SK-N-SH (cell line): Measurements from ENCODE around the gene C6orf120. TPM values are rescaled to one million over a fixed set of nuclear protein-coding genes. Genes with fewer than 3 reads are reported as not detected.

Experiments used
- CTCF ChIA-PET: fragments of 300-600, 350-600 bp; formaldehyde crosslinking; extraction: SDS; loops from one replicate; lab custom pipeline; 2021; lab: Yijun Ruan, JAX
- POLR2A ChIA-PET: fragments of 350-600 bp; sonication (Branson Sonifier 250); formaldehyde crosslinking; extraction: SDS; loops from one replicate; lab custom pipeline; 2020; ENCODE audit warnings: antibody characterized with exemption, inconsistent platforms; lab: Yijun Ruan, JAX
- DNase-seq: peaks from one replicate; pipeline ENCODE4 v3.0.0; 2012
- H2AFZ ChIP-seq: fragments of 200-600 bp; sonication (generic); 2 replicates; pipeline ENCODE4 v1.8.1; 2016; ENCODE audit warnings: antibody characterized with exemption, mild to moderate bottlenecking, low read depth
- H3F3A ChIP-seq: fragments of 200-600 bp; sonication (generic); replicated peaks from 2 replicates; pipeline ENCODE3; 2016; ENCODE audit warnings: antibody characterized with exemption, mild to moderate bottlenecking; ENCODE audit not compliant: insufficient read depth
- H3K27ac ChIP-seq, 2 experiments: fragments of 200-500 bp in 1 of 2; fragments of 200-600 bp in 1 of 2; sonication (Bioruptor generic) in 1 of 2; sonication (generic), shearing (Covaris generic) in 1 of 2; 2 replicates each; pipeline versions ENCODE4 v1.5.1 to v1.6.1; 2014 to 2016; ENCODE audit warnings: low read depth in 2 of 2, inconsistent platforms in 1 of 2, low read length in 1 of 2, mild to moderate bottlenecking in 1 of 2, mixed read lengths in 1 of 2
- H3K27me3 ChIP-seq: fragments of 200-600 bp; sonication (generic), shearing (Covaris generic); 2 replicates; pipeline ENCODE4 v1.6.1; 2016; ENCODE audit warnings: mixed run types; ENCODE audit not compliant: insufficient read depth
- H3K36me3 ChIP-seq, 2 experiments: fragments of 200-500 bp in 1 of 2; fragments of 200-600 bp in 1 of 2; sonication (Bioruptor generic) in 1 of 2; sonication (generic) in 1 of 2; replicated peaks in 1 of 2; 2 replicates each; pipeline versions ENCODE3 to v1.5.1; 2014 to 2016; ENCODE audit warnings: low read length in 1 of 2, mild to moderate bottlenecking in 1 of 2; ENCODE audit not compliant: insufficient read depth in 2 of 2, control insufficient read depth in 1 of 2
- H3K4me1 ChIP-seq, 2 experiments: fragments of 200-500 bp in 1 of 2; fragments of 200-600 bp in 1 of 2; sonication (Bioruptor generic) in 1 of 2; sonication (generic), shearing (Covaris generic) in 1 of 2; 2 replicates each; pipeline versions ENCODE4 v1.5.1 to v1.6.1; 2014 to 2016; ENCODE audit warnings: low read depth in 1 of 2, low read length in 1 of 2, mixed run types in 1 of 2; ENCODE audit not compliant: insufficient read depth in 2 of 2, control insufficient read depth in 1 of 2
- H3K4me2 ChIP-seq: fragments of 200-600 bp; sonication (generic), shearing (Covaris generic); 2 replicates; pipeline ENCODE4 v1.6.1; 2017; ENCODE audit warnings: mixed run types
- H3K4me3 ChIP-seq, 2 experiments: fragments of 200-500 bp in 1 of 2; fragments of 200-600 bp in 1 of 2; sonication (Bioruptor generic) in 1 of 2; sonication (generic), shearing (Covaris generic) in 1 of 2; 2 replicates each; pipeline versions ENCODE4 v1.5.1 to v1.8.1; 2014 to 2016; ENCODE audit warnings: low read depth in 2 of 2, inconsistent platforms in 1 of 2, low read length in 1 of 2, mild to moderate bottlenecking in 1 of 2, mixed read lengths in 1 of 2, moderate library complexity in 1 of 2
- H3K79me2 ChIP-seq: fragments of 200-600 bp; sonication (generic); 2 replicates; pipeline ENCODE4 v1.8.1; 2017; ENCODE audit warnings: mild to moderate bottlenecking; ENCODE audit not compliant: insufficient read depth
- H3K9ac ChIP-seq: fragments of 200-600 bp; sonication (generic); 2 replicates; pipeline ENCODE4 v1.6.1; 2017; ENCODE audit warnings: mixed run types
- H3K9me2 ChIP-seq: fragments of 200-600 bp; sonication (generic); 2 replicates; pipeline ENCODE4 v1.6.1; 2017; ENCODE audit warnings: mixed run types
- H3K9me3 ChIP-seq: fragments of 200-600 bp; sonication (generic); 2 replicates; pipeline ENCODE4 v1.6.1; 2017; ENCODE audit warnings: mixed run types, mild to moderate bottlenecking, moderate library complexity
- H4K20me1 ChIP-seq: fragments of 200-600 bp; sonication (generic); 2 replicates; pipeline ENCODE4 v1.6.1; 2017; ENCODE audit warnings: mild to moderate bottlenecking, mixed run types; ENCODE audit not compliant: insufficient read depth
- CHD2 ChIP-seq: fragments of 150-350 bp; IDR thresholded peaks from 2 replicates; pipeline ENCODE4 v1.6.1; 2018; ENCODE audit warnings: low read length; ENCODE audit not compliant: partially characterized antibody
- EP300 ChIP-seq, 2 experiments: IDR thresholded peaks; 2 replicates each; pipeline versions ENCODE4 v1.4.0 to v1.6.1; 2012; ENCODE audit warnings: borderline replicate concordance in 1 of 2, low read depth in 1 of 2, low read length in 1 of 2
- FOSL2 ChIP-seq: IDR thresholded peaks from 2 replicates; pipeline ENCODE4 v1.4.0; 2012; ENCODE audit warnings: low read depth, mild to moderate bottlenecking, moderate library complexity, borderline replicate concordance
- FOXJ3 ChIP-seq: sonication (generic); formaldehyde crosslinking; IDR thresholded peaks from 2 replicates; pipeline ENCODE4 v1.5.1; 2020; ENCODE audit warnings: mild to moderate bottlenecking, missing genetic modification reagents
- FOXM1 ChIP-seq: IDR thresholded peaks from 2 replicates; pipeline ENCODE4 v1.4.0; 2012; ENCODE audit warnings: low read depth, mild to moderate bottlenecking
- GABPA ChIP-seq: IDR thresholded peaks from 2 replicates; pipeline ENCODE4 v1.4.0; 2012; ENCODE audit warnings: low read depth, mild to moderate bottlenecking
- GATA2 ChIP-seq: sonication (generic); formaldehyde crosslinking; IDR thresholded peaks from 2 replicates; pipeline ENCODE4 v1.5.0; 2020; ENCODE audit warnings: mild to moderate bottlenecking, missing genetic modification reagents
- NFIC ChIP-seq: IDR thresholded peaks from 2 replicates; pipeline ENCODE4 v1.4.0; 2012; ENCODE audit warnings: borderline replicate concordance
- POLR2AphosphoS5 ChIP-seq: IDR thresholded peaks from 2 replicates; pipeline ENCODE4 v1.6.1; 2012; ENCODE audit warnings: low read depth, low read length
- RCOR1 ChIP-seq: fragments of 150-350 bp; IDR thresholded peaks from 2 replicates; pipeline ENCODE4 v1.6.1; 2017; ENCODE audit warnings: antibody characterized with exemption, low read length
- REST ChIP-seq: IDR thresholded peaks from 2 replicates; pipeline ENCODE4 v1.6.1; 2012; ENCODE audit warnings: mild to moderate bottlenecking, low read depth, low read length, moderate library complexity
- RXRA ChIP-seq: IDR thresholded peaks from 2 replicates; pipeline ENCODE4 v1.4.0; 2012; ENCODE audit warnings: low read depth, mild to moderate bottlenecking, borderline replicate concordance
- SIN3A ChIP-seq: IDR thresholded peaks from 2 replicates; pipeline ENCODE4 v1.6.1; 2012; ENCODE audit warnings: low read depth, mild to moderate bottlenecking, low read length, moderate library complexity, borderline replicate concordance
- SMC3 ChIP-seq: IDR thresholded peaks from 2 replicates; pipeline ENCODE4 v1.6.1; 2012; ENCODE audit warnings: low read depth, low read length, improper control_type of control experiment
- TCF12 ChIP-seq: IDR thresholded peaks from 2 replicates; pipeline ENCODE4 v1.4.0; 2012
- WGBS: methylation state at CpG from one replicate; pipeline ENCODE4 v1.1.6; 2017; ENCODE audit warnings: low lambda C conversion rate; 5-methylcytosine and 5-hydroxymethylcytosine counted together
- polyA plus RNA-seq, 3 experiments: library from polyadenylated mRNA; depleted of rRNA; stranded (reverse); fragments of >200 nt; gene quantifications; 2 replicates each; pipeline ENCODE4 v1.2.3, GENCODE V29; 2012
- TF ChIP-seq, protein P1 (sequence below): fragments of 150-350 bp; IDR thresholded peaks from 2 replicates; pipeline ENCODE4 v1.6.1; 2017; ENCODE audit warnings: antibody characterized with exemption, low read length, low read depth, borderline replicate concordance
- TF ChIP-seq, protein P2 (sequence below): fragments of 150-350 bp; IDR thresholded peaks from 2 replicates; pipeline ENCODE4 v1.6.1; 2016; ENCODE audit warnings: mild to moderate bottlenecking, low read depth, low read length
- TF ChIP-seq, protein P3 (sequence below): IDR thresholded peaks from 2 replicates; pipeline ENCODE4; 2012
- TF ChIP-seq, protein P4 (sequence below): IDR thresholded peaks from 2 replicates; pipeline ENCODE4 v1.4.0; 2012; ENCODE audit warnings: low read depth, borderline replicate concordance

C6orf120 gene
- polyA plus RNA-seq, 1 of the 3 experiments (the other 2 are of a cell fraction), result 10.1 TPM

- H3F3A ChIP-seq, result no peaks in the 10 kb centered on the region
- 89% methylated on average over 6 of the region's 6 CpGs for WGBS
- TF ChIP-seq FOSL2 (no peak), RCOR1 (no peak), GATA2 (no peak), SMC3 (no peak), TCF12 (no peak), GABPA (no peak), SIN3A (no peak), POLR2AphosphoS5 (no peak), NFIC (no peak), REST (no peak), EP300 (IDR thresholded peaks at IDR 0.05; ENCODE audit: borderline replicate concordance in 1 of 2, low read depth in 1 of 2, low read length in 1 of 2) (no peak), CHD2 (no peak), RXRA (no peak), FOXM1 (no peak), FOXJ3 (no peak)
- TF ChIP-seq, protein P1, sequence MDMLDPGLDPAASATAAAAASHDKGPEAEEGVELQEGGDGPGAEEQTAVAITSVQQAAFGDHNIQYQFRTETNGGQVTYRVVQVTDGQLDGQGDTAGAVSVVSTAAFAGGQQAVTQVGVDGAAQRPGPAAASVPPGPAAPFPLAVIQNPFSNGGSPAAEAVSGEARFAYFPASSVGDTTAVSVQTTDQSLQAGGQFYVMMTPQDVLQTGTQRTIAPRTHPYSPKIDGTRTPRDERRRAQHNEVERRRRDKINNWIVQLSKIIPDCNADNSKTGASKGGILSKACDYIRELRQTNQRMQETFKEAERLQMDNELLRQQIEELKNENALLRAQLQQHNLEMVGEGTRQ, result no peak
- TF ChIP-seq, protein P2, sequence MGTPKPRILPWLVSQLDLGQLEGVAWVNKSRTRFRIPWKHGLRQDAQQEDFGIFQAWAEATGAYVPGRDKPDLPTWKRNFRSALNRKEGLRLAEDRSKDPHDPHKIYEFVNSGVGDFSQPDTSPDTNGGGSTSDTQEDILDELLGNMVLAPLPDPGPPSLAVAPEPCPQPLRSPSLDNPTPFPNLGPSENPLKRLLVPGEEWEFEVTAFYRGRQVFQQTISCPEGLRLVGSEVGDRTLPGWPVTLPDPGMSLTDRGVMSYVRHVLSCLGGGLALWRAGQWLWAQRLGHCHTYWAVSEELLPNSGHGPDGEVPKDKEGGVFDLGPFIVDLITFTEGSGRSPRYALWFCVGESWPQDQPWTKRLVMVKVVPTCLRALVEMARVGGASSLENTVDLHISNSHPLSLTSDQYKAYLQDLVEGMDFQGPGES, result no peak
- TF ChIP-seq, protein P3, sequence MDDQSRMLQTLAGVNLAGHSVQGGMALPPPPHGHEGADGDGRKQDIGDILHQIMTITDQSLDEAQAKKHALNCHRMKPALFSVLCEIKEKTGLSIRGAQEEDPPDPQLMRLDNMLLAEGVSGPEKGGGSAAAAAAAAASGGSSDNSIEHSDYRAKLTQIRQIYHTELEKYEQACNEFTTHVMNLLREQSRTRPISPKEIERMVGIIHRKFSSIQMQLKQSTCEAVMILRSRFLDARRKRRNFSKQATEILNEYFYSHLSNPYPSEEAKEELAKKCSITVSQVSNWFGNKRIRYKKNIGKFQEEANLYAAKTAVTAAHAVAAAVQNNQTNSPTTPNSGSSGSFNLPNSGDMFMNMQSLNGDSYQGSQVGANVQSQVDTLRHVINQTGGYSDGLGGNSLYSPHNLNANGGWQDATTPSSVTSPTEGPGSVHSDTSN, result no peak
- TF ChIP-seq, protein P4, sequence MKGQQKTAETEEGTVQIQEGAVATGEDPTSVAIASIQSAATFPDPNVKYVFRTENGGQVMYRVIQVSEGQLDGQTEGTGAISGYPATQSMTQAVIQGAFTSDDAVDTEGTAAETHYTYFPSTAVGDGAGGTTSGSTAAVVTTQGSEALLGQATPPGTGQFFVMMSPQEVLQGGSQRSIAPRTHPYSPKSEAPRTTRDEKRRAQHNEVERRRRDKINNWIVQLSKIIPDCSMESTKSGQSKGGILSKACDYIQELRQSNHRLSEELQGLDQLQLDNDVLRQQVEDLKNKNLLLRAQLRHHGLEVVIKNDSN, result no peak
- TF ChIP-seq, all 33 proteins: peak for 0
- no peaks in the 10 kb centered on the region for H4K20me1 ChIP-seq
- H3K79me2 ChIP-seq, result no peaks in the 10 kb centered on the region
- H3K4me3 ChIP-seq, result no peak overlapping the region
- no peaks in the 10 kb centered on the region for H3K9me3 ChIP-seq
- no peak overlapping the region for H3K4me2 ChIP-seq
- ChIA-PET POLR2A (no interaction called here), CTCF (no interaction called here)
- H3K9ac ChIP-seq, result no peak overlapping the region
- no peaks in the 10 kb centered on the region for H3K27me3 ChIP-seq
- H2AFZ ChIP-seq, result no peak overlapping the region
- no peaks in the 10 kb centered on the region for H3K9me2 ChIP-seq
- no peak for DNase-seq
- peaks cover 4 to 72% of the 10 kb centered on the region in 2 experiments for H3K36me3 ChIP-seq
- no peaks in the 10 kb centered on the region; a peak in 1 of 4 replicates for H3K4me1 ChIP-seq
- H3K27ac ChIP-seq, result no peak overlapping the region
Measured at GRCh38 chr6:169669147-169669546, 32.8 kb upstream of the C6orf120 start.
